H1 (cell line): ENCODE data around the gene OR6Q1. TPM values are rescaled to one million over a fixed set of nuclear protein-coding genes. Genes with fewer than 3 reads are reported as not detected.

ENCODE experiments used
- CTCF ChIA-PET: fragments of 300-600 bp; sonication (Branson Sonifier 250); formaldehyde crosslinking; loops from one replicate; lab custom pipeline; 2021; ENCODE audit not compliant: partially characterized antibody; lab: Charles Lee
- POLR2A ChIA-PET: fragments of 300-600 bp; sonication (Branson Sonifier 250); formaldehyde crosslinking; loops from one replicate; lab custom pipeline; 2021; ENCODE audit warnings: inconsistent platforms; ENCODE audit not compliant: partially characterized antibody; lab: Charles Lee
- DNase-seq, 2 experiments: peaks; one replicate each; pipeline versions ENCODE4 v3.0.0 to v3.0.0-alpha.2; 2010 to 2022; ENCODE audit warnings: low spot score in 2 of 2, low read depth in 1 of 2, mixed read lengths in 1 of 2
- FAIRE-seq: peaks from 2 replicates; lab custom pipeline; 2011; peaks lifted over from hg19 to GRCh38; lab: Jason Lieb, UNC
- H2AFZ ChIP-seq: 2 replicates; pipeline ENCODE4 v1.8.1; 2012; ENCODE audit warnings: low read length, inconsistent platforms
- H2AK5ac ChIP-seq: 2 replicates; pipeline ENCODE4 v1.6.1; 2013; ENCODE audit warnings: low read depth, low read length
- H2BK120ac ChIP-seq: replicated peaks from 2 replicates; pipeline ENCODE3; 2013; ENCODE audit warnings: low read depth, low read length, inconsistent platforms
- H2BK12ac ChIP-seq: 2 replicates; pipeline ENCODE4 v1.6.1; 2013; ENCODE audit warnings: low read depth, low read length
- H2BK15ac ChIP-seq: 2 replicates; pipeline ENCODE4 v1.6.1; 2013; ENCODE audit warnings: low read length
- H2BK20ac ChIP-seq: 2 replicates; pipeline ENCODE4 v1.6.1; 2013; ENCODE audit warnings: low read length
- H2BK5ac ChIP-seq: 2 replicates; pipeline ENCODE4 v1.6.1; 2013; ENCODE audit warnings: low read depth, low read length
- H3K14ac ChIP-seq: 2 replicates; pipeline ENCODE4 v1.6.1; 2013; ENCODE audit warnings: inconsistent platforms; ENCODE audit not compliant: insufficient read length
- H3K18ac ChIP-seq: 2 replicates; pipeline ENCODE4 v1.6.1; 2013; ENCODE audit warnings: low read length; ENCODE audit errors: extremely low read depth
- H3K23ac ChIP-seq: 2 replicates; pipeline ENCODE4 v1.6.1; 2013; ENCODE audit warnings: inconsistent platforms; ENCODE audit not compliant: insufficient read length
- H3K23me2 ChIP-seq: 2 replicates; pipeline ENCODE4 v1.6.1; 2013; ENCODE audit warnings: low read depth, low read length
- H3K27ac ChIP-seq: 2 replicates; pipeline ENCODE4 v1.6.1; 2011; ENCODE audit warnings: low read depth, low read length, inconsistent platforms
- H3K27me3 ChIP-seq, 4 experiments: replicated peaks in 1 of 4; 1 replicate in 1 of 4; 2 replicates in 3 of 4; pipeline versions ENCODE4 v1.6.1 to v1.8.1; 2011 to 2013; ENCODE audit warnings: low read length in 3 of 4, mild to moderate bottlenecking in 3 of 4, inconsistent platforms in 2 of 4, mixed read lengths in 2 of 4, moderate library complexity in 1 of 4; ENCODE audit not compliant: control insufficient read depth in 3 of 4, insufficient read depth in 3 of 4; ENCODE audit errors: extremely low read depth in 1 of 4
- H3K36me3 ChIP-seq, 4 experiments: 2 replicates each; pipeline versions ENCODE4 v1.6.1 to v1.8.1; 2011 to 2013; ENCODE audit warnings: mild to moderate bottlenecking in 4 of 4, low read length in 3 of 4, moderate library complexity in 2 of 4, control low read depth in 1 of 4, inconsistent platforms in 1 of 4; ENCODE audit not compliant: insufficient read depth in 4 of 4, control insufficient read depth in 2 of 4
- H3K4ac ChIP-seq: replicated peaks from 2 replicates; pipeline ENCODE3; 2013; ENCODE audit warnings: low read length, low read depth, mixed read lengths, inconsistent platforms; ENCODE audit not compliant: insufficient read length
- H3K4me1 ChIP-seq, 4 experiments: replicated peaks in 1 of 4; 1 replicate in 1 of 4; 2 replicates in 3 of 4; pipeline versions ENCODE4 v1.6.1 to v1.8.1; 2011 to 2013; ENCODE audit warnings: low read length in 3 of 4, inconsistent platforms in 2 of 4, mixed read lengths in 1 of 4; ENCODE audit not compliant: insufficient read depth in 4 of 4, control insufficient read depth in 3 of 4
- H3K4me2 ChIP-seq, 2 experiments: 2 replicates each; pipeline versions ENCODE4 v1.6.1 to v1.8.1; 2011 to 2013; ENCODE audit warnings: low read depth in 2 of 2, low read length in 2 of 2, control low read depth in 1 of 2, inconsistent platforms in 1 of 2, mild to moderate bottlenecking in 1 of 2; ENCODE audit not compliant: insufficient read depth in 1 of 2
- H3K4me3 ChIP-seq, 4 experiments: fragments of 200-600, 300-600 bp in 1 of 4; sonication (generic), shearing (Covaris generic), sonication (Bioruptor Twin) in 1 of 4; 2 replicates each; pipeline versions ENCODE4 v1.5.1 to v1.8.1; 2011 to 2016; ENCODE audit warnings: low read length in 4 of 4, low read depth in 3 of 4, control low read depth in 2 of 4, inconsistent platforms in 2 of 4, mild to moderate bottlenecking in 2 of 4, mixed read lengths in 1 of 4, moderate library complexity in 1 of 4; ENCODE audit not compliant: insufficient read depth in 2 of 4; ENCODE audit errors: extremely low read depth in 1 of 4
- H3K56ac ChIP-seq: replicated peaks from 2 replicates; pipeline ENCODE3; 2013; ENCODE audit warnings: low read depth, mild to moderate bottlenecking, mixed read lengths, low read length, inconsistent platforms; ENCODE audit not compliant: insufficient read length
- H3K79me1 ChIP-seq: 2 replicates; pipeline ENCODE4 v1.6.1; 2013; ENCODE audit warnings: low read depth, low read length, control low read depth
- H3K79me2 ChIP-seq, 2 experiments: 2 replicates each; pipeline versions ENCODE4 v1.6.1 to v1.8.1; 2012 to 2013; ENCODE audit warnings: low read length in 2 of 2, mild to moderate bottlenecking in 2 of 2, inconsistent platforms in 1 of 2; ENCODE audit not compliant: insufficient read depth in 2 of 2, control insufficient read depth in 1 of 2
- H3K9ac ChIP-seq, 4 experiments: replicated peaks in 1 of 4; 1 replicate in 1 of 4; 2 replicates in 3 of 4; pipeline versions ENCODE4 v1.6.1 to v1.8.1; 2011 to 2013; ENCODE audit warnings: low read depth in 3 of 4, low read length in 3 of 4, control low read depth in 2 of 4, mild to moderate bottlenecking in 2 of 4, moderate library complexity in 2 of 4, inconsistent platforms in 1 of 4; ENCODE audit errors: extremely low read depth in 1 of 4
- H3K9me3 ChIP-seq, 2 experiments: 2 replicates each; pipeline versions ENCODE4 v1.6.1 to v1.8.1; 2012 to 2013; ENCODE audit warnings: mild to moderate bottlenecking in 2 of 2, moderate library complexity in 2 of 2, control low read depth in 1 of 2, inconsistent platforms in 1 of 2, low read depth in 1 of 2, low read length in 1 of 2, mixed read lengths in 1 of 2; ENCODE audit not compliant: insufficient read depth in 2 of 2
- H4K20me1 ChIP-seq, 2 experiments: replicated peaks in 1 of 2; 2 replicates each; pipeline versions ENCODE3 to v1.8.1; 2011 to 2013; ENCODE audit warnings: inconsistent platforms in 2 of 2, low read length in 2 of 2, mild to moderate bottlenecking in 1 of 2; ENCODE audit not compliant: insufficient read depth in 2 of 2, control insufficient read depth in 1 of 2
- H4K5ac ChIP-seq: 2 replicates; pipeline ENCODE4 v1.6.1; 2013; ENCODE audit warnings: low read length, low read depth, mixed read lengths, inconsistent platforms; ENCODE audit not compliant: insufficient read length
- H4K8ac ChIP-seq: 2 replicates; pipeline ENCODE4 v1.8.0; 2013; ENCODE audit warnings: mild to moderate bottlenecking, moderate library complexity, low read length, inconsistent platforms; ENCODE audit not compliant: insufficient read depth; ENCODE audit errors: extremely low read depth
- H4K91ac ChIP-seq: replicated peaks from 2 replicates; pipeline ENCODE3; 2013; ENCODE audit warnings: low read length, mixed read lengths, inconsistent platforms; ENCODE audit not compliant: insufficient read length
- ASH2L ChIP-seq: fragments of 200-600, 300-600 bp; sonication (generic); IDR thresholded peaks from one replicate; pipeline ENCODE4 v1.7.1; 2017; ENCODE audit warnings: low read length
- CTBP2 ChIP-seq: IDR thresholded peaks from 2 replicates; pipeline ENCODE4 v1.7.0; 2011; ENCODE audit warnings: borderline replicate concordance, mild to moderate bottlenecking, moderate library complexity, mixed read lengths, low read length; ENCODE audit not compliant: insufficient read depth, insufficient read length
- FOSL1 ChIP-seq: IDR thresholded peaks from 2 replicates; pipeline ENCODE4 v1.6.1; 2011; ENCODE audit warnings: mild to moderate bottlenecking, low read depth, low read length, moderate library complexity; ENCODE audit not compliant: insufficient read depth
- GABPA ChIP-seq: IDR thresholded peaks from 2 replicates; pipeline ENCODE4 v1.6.1; 2011; ENCODE audit warnings: mild to moderate bottlenecking, low read length, moderate library complexity, borderline replicate concordance; ENCODE audit not compliant: insufficient read depth
- WGBS, 2 experiments: shearing (Covaris generic) in 1 of 2; methylation state at CpG; one replicate each; pipeline versions ENCODE4 v1.1.6 to v1.1.7; 2013 to 2015; ENCODE audit warnings: low lambda C conversion rate in 2 of 2, mixed read lengths in 2 of 2, inconsistent platforms in 1 of 2, low coverage in 1 of 2, missing lambda C conversion rate in 1 of 2; ENCODE audit not compliant: insufficient replicate concordance in 2 of 2, insufficient coverage in 1 of 2, insufficient read length in 1 of 2; ENCODE audit errors: extremely low coverage in 1 of 2, missing lambda C conversion rate in 1 of 2; 5-methylcytosine and 5-hydroxymethylcytosine counted together
- polyA plus RNA-seq, 7 experiments: library from polyadenylated mRNA; depleted of rRNA in 3 of 7; stranded (reverse) in 5 of 7; unstranded in 2 of 7; fragments of >200 nt in 5 of 7; fragments of 200-250 nt in 2 of 7; gene quantifications; 1 replicate in 5 of 7; 2 replicates in 1 of 7; 4 replicates in 1 of 7; pipeline versions ENCODE4 v1.2.1 to v1.2.3, GENCODE V29; 2011 to 2013; ENCODE audit warnings: missing spikeins in 2 of 7, mixed read lengths in 2 of 7
- total RNA-seq: library from RNA; stranded (reverse); fragmentation: NEBNext Ultra II Directional; extraction: Animal tissue kit (Norgen Biotek cat#: 25700); gene quantifications from 2 replicates; pipeline ENCODE4 v1.2.1, GENCODE V29; 2021
- TF ChIP-seq, protein P1 (sequence below): IDR thresholded peaks from 2 replicates; pipeline ENCODE4 v1.6.1; 2012; ENCODE audit warnings: inconsistent platforms

OR6Q1 gene
- total and polyA plus RNA-seq, 2 of the 8 experiments (the other 6 are each of a cell fraction or from before 2014, with no cell fraction given) = not detected

DNA sequence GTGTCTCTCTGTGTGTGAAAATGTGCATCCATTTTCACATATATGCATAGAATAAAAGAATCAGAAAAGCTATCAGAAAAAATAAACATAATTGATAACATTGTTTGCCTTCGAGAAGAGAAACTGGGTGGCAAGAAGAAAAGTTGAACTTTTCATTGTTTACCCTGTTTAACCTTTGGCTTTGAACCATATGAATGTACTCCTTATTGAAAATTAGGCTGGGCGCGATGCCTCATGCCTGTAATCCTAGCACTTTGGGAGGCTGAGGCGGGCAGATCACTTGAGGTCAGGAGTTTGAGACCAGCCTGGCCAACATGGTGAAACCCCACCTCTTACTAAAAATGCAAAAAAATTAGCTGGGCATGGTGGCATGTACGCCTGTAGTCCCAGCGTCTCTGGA lies 19.0 kb upstream of the OR6Q1 start:
- ChIA-PET POLR2A (no interaction called here), CTCF (no interaction called here)
- Histone ChIP-seq H2BK12ac (no peak overlapping the region), H3K4me2 (no peak overlapping the region), H3K4me1 (no peaks in the 10 kb centered on the region), H3K23ac (no peak overlapping the region), H3K23me2 (no peaks in the 10 kb centered on the region), H3K36me3 (no peaks in the 10 kb centered on the region), H3K9me3 (no peaks in the 10 kb centered on the region), H3K27ac (no peak overlapping the region), H3K79me2 (no peaks in the 10 kb centered on the region), H3K9ac (no peak overlapping the region), H4K20me1 (no peaks in the 10 kb centered on the region), H4K8ac (no peak overlapping the region), H2AFZ (no peak overlapping the region), H2AK5ac (no peak overlapping the region), H3K14ac (no peak overlapping the region), H2BK20ac (no peak overlapping the region), H2BK15ac (no peak overlapping the region), H3K4me3 (no peak overlapping the region), H3K79me1 (no peaks in the 10 kb centered on the region), H4K91ac (no peak overlapping the region), H3K27me3 (no peaks in the 10 kb centered on the region), H3K56ac (no peak overlapping the region), H4K5ac (no peak overlapping the region), H3K18ac (no peak overlapping the region), H2BK5ac (no peak overlapping the region), H3K4ac (no peak overlapping the region), H2BK120ac (no peak overlapping the region)
- 65% methylated on average over 6 of the region's 6 CpGs; no CpG with 5 or more reads in 1 of the 2 experiments for WGBS, 2 experiments
- TF ChIP-seq CTBP2 = no peak
- TF ChIP-seq FOSL1 = no peak
- TF ChIP-seq GABPA = no peak
- TF ChIP-seq, protein P1, sequence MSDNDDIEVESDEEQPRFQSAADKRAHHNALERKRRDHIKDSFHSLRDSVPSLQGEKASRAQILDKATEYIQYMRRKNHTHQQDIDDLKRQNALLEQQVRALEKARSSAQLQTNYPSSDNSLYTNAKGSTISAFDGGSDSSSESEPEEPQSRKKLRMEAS = no peak
- no peak for TF ChIP-seq ASH2L
- no peak for FAIRE-seq
- DNase-seq = no peak
